Ovary (tissue), 3 donors: ENCODE measurements around the gene HDLBP.

Experiments
- POLR2A ChIP-seq: fragments of 450-650 bp; IDR thresholded peaks from one replicate; pipeline ENCODE4 v1.6.1; 2017; ENCODE audit warnings: antibody characterized with exemption, mild to moderate bottlenecking, moderate library complexity
- TF ChIP-seq, protein P1 (sequence below), 3 donors: fragments of 450-650 bp in 2 of 3; fragments of 200-600 bp in 1 of 3; IDR thresholded peaks; one replicate each; pipeline versions ENCODE4 v1.5.1 to v1.8.0; 2016 to 2022; ENCODE audit warnings: antibody characterized with exemption in 3 of 3, mild to moderate bottlenecking in 1 of 3
- donor health status: DM: no; HTN: no; CAD: no.

DNA sequence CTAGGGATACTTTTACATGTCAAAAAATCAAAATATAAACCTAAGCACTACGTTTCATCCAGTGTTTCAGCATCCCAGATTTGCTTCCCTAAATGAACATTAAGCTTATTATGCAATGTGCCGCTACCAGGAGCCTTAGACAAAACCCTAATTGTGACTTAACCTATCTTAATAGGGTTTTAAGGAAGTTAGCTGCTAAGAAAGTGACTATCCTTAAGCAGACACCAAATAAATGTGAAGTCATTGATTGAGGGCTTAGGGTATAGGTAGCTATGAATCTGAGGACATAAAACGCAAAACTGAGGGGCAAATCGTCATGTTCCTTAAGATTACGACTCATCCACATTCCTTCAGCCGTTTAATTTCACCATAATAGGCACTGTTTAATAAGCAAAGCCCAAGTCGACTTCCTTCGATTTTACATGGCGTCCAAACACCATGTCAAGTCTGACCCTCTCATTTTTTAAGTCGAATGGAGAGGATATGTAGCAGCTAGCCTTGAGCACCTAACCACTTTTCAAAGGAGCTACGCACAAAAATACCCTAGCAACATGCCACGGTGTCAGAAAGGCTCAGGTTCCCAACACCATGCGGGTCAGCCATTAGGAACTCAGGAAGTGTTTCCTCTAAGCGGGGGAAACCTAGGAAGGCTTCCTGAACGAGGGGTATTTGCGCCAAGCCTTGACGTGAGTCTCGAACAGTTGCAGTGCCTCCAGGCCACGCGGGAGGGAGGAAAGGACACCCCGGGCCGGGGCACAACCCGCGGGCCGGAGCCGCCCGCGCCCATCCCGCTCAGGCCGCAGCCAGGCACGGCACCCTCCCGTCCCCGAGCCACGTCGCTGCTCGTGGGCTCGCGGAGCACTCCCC lies 1.0 kb downstream of the HDLBP start:
- TF ChIP-seq, protein P1, sequence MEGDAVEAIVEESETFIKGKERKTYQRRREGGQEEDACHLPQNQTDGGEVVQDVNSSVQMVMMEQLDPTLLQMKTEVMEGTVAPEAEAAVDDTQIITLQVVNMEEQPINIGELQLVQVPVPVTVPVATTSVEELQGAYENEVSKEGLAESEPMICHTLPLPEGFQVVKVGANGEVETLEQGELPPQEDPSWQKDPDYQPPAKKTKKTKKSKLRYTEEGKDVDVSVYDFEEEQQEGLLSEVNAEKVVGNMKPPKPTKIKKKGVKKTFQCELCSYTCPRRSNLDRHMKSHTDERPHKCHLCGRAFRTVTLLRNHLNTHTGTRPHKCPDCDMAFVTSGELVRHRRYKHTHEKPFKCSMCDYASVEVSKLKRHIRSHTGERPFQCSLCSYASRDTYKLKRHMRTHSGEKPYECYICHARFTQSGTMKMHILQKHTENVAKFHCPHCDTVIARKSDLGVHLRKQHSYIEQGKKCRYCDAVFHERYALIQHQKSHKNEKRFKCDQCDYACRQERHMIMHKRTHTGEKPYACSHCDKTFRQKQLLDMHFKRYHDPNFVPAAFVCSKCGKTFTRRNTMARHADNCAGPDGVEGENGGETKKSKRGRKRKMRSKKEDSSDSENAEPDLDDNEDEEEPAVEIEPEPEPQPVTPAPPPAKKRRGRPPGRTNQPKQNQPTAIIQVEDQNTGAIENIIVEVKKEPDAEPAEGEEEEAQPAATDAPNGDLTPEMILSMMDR (IDR thresholded peaks at IDR 0.05), result no peak
- no peak for TF ChIP-seq POLR2A
